HFF-Myc (cell line): ENCODE data around the gene TGIF1.

Experiments
- DNase-seq: peaks from one replicate; pipeline ENCODE4 v3.0.0-alpha.2; 2011; ENCODE audit warnings: low read depth; ENCODE audit errors: extremely low read depth
- H3K4me3 ChIP-seq: replicated peaks from 2 replicates; pipeline ENCODE4 v1.5.1; 2011; ENCODE audit warnings: low read depth, mild to moderate bottlenecking, control low read depth, low read length
- TF ChIP-seq, protein P1 (sequence below): IDR thresholded peaks from 2 replicates; pipeline ENCODE4 v1.5.1; 2012; ENCODE audit warnings: mild to moderate bottlenecking, low read depth, low read length, control low read depth; ENCODE audit errors: missing control alignments

TGIF1 gene

DNA sequence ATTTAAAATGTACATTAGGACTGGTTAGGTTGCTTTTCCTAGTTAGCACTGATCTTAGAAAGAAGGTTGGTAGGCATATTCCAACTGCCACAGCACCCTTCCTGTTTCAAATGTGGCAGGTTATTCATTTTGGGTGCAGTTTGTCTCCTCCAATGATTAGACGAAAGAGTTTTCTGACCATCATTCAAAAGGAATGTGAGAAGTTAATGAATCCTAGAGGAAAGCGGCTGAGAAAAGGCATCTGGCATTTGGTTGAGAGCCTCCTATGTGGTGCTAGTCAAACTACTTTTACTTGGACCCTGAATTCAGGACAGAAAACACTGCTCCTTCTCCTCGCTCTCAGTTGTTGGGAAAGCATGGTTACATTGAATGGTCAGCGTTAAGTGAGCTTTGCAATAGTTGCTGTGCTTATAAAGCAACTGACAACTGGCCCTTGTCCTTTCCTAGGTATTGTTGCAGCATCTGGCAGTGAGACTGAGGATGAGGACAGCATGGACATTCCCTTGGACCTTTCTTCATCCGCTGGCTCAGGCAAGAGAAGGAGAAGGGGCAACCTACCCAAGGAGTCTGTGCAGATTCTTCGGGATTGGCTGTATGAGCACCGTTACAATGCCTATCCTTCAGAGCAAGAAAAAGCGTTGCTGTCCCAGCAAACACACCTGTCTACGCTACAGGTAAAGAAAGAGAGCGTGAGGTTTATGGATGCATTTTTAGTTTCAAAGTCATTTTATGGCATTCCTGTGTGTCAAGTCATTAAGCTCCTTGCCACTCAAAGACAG is 6.1 kb downstream of the TGIF1 start:
- no peak overlapping the region for H3K4me3 ChIP-seq
- TF ChIP-seq, protein P1, sequence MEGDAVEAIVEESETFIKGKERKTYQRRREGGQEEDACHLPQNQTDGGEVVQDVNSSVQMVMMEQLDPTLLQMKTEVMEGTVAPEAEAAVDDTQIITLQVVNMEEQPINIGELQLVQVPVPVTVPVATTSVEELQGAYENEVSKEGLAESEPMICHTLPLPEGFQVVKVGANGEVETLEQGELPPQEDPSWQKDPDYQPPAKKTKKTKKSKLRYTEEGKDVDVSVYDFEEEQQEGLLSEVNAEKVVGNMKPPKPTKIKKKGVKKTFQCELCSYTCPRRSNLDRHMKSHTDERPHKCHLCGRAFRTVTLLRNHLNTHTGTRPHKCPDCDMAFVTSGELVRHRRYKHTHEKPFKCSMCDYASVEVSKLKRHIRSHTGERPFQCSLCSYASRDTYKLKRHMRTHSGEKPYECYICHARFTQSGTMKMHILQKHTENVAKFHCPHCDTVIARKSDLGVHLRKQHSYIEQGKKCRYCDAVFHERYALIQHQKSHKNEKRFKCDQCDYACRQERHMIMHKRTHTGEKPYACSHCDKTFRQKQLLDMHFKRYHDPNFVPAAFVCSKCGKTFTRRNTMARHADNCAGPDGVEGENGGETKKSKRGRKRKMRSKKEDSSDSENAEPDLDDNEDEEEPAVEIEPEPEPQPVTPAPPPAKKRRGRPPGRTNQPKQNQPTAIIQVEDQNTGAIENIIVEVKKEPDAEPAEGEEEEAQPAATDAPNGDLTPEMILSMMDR: no peak
- DNase-seq: no peak

DNA sequence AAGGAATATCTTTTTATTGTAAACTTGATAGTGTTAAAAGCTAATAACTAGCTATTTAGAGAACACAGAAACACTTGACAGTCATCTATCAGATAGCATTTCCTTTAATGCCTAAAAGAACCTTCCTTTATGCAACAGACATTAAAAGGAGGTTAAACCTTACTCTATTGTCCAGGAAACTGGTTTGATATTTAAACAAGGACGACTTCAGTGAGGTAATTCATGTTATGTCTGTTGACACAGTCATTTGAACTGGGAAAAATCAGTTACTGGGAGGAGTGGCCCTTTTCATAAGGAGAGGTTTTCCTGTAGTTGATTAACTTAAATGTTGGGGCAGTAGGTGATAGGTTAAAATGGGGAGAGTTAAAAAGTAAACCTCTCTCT is 6.7 kb downstream of the TGIF1 start:
- no peak for DNase-seq
- TF ChIP-seq, protein P1: no peak
- H3K4me3 ChIP-seq: no peak overlapping the region

DNA sequence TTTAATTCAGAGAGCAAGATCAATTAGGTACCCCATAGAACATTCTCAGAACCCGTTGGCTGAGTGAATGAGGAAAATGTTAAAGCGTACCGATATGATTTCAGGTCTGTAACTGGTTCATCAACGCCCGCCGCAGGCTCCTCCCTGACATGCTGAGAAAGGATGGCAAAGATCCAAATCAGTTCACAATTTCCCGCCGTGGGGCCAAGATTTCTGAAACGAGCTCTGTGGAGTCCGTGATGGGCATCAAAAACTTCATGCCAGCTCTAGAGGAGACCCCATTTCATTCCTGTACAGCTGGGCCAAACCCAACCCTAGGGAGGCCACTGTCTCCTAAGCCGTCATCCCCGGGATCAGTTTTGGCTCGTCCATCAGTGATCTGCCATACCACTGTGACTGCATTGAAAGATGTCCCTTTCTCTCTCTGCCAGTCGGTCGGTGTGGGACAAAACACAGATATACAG is 7.3 kb downstream of the TGIF1 start:
- H3K4me3 ChIP-seq: no peak overlapping the region
- no peak for DNase-seq

DNA sequence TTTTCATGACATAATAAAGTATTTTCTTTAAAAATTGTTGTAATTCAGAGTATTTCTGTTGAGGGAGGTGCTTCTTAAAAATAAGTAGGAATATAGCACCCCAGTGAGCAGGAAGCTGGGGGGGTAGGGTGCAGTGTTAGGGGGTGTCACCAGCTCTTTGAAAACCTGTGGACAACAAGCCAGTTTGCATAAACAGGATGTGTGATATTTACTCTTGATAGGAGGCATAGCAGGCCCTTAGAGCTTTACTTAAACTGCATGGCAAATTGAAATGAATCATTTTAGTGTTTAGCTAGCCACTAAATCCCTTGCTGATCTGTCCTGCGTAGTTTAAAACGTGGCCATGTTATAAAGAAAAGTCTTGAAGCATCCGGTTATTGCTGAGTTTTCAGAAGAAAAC is 8.4 kb downstream of the TGIF1 start:
- no peak for DNase-seq
- TF ChIP-seq, protein P1: no peak
- H3K4me3 ChIP-seq: no peak overlapping the region

More for the DNA sequence above, 7.3 kb downstream of the TGIF1 start:
- TF ChIP-seq, protein P1: no peak

DNA sequence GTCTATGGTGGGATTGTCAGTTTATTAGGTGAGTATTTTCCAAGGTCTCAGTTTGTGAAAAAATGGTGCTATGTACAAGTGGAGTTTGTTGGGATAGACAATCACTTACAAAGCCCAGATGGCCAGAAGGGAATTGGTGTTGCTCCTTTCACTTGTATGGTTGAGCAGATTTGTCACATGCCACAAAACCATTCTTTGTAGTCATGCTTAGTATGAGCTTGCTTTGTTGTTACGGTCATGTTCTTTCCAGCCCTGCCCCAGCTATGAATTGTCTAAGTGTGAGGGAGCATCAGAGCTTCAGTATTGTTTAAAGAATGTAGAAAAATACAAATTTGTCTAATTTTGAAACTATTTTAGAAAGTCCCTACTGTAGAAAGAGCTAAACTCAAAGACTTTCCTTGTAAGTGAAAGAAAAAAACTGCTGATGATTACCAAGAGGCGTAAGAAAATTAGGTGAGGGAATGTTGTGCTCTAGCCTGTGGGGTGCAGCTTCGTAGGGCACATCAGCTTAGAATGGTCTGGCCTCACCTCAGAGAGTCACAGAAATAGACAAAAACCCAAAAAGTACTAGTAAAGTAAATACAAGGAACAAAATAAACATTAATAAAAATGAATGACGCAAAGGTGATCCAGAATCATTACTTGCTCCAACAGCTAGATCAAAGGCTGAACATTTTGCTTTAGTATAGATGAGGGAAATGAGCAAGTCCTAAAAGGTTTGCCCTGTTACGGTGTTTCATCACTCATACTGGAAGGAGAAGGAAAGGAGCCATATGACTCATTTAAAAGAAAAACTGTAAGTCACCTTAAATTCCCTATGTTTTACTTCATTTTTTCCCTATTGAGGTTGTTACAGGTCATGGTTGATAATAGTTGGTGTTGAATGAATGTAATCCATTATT is 9.2 kb downstream of the TGIF1 start:
- no peak overlapping the region for H3K4me3 ChIP-seq
- no peak for DNase-seq
- TF ChIP-seq, protein P1: no peak

DNA sequence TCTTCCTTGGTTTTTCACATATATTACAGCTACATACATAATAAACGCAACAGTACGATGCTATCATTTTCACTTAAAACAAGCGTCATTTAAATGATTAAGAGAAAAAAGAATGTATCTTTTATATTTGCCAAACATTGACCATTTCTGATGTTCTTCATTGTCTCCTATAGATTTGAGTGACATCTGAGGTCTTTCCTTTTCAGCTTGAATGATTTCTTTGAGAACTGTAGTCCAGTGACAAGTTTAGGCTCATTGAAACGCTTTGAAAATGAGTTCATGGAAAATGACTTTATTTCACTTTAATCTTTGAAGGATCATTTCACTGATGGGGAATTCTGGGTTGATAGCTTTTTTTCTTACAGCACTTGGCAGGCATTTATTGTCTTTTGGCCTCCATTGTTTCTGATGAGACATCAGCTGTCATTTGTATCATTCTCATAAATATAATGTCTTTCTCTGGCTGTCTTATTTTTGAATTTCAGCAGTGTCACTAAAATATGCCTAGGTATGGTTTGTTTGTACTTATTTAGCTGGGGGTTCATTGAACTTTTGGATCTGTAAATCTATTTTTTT is 10.9 kb downstream of the TGIF1 start:
- TF ChIP-seq, protein P1: no peak
- no peak for DNase-seq
- no peak overlapping the region for H3K4me3 ChIP-seq
